HUES48 (cell line): Measurements from ENCODE around the gene HDAC11.
"Not testable (repeated sequence)": the region's sequence is repeated elsewhere in the genome, so short reads cannot be mapped to it uniquely, and the experiment has no call there.

Source experiments
- H3K27ac ChIP-seq: one replicate; pipeline ENCODE4 v1.7.0; 2013; ENCODE audit warnings: low read depth, low read length, inconsistent platforms
- H3K27me3 ChIP-seq: 2 replicates; pipeline ENCODE4 v1.6.1; 2013; ENCODE audit warnings: mild to moderate bottlenecking, low read length; ENCODE audit not compliant: control insufficient read depth, insufficient read depth
- H3K36me3 ChIP-seq: 2 replicates; pipeline ENCODE4 v1.6.1; 2013; ENCODE audit warnings: low read length; ENCODE audit not compliant: control insufficient read depth, insufficient read depth
- H3K4me1 ChIP-seq: 2 replicates; pipeline ENCODE4 v1.6.1; 2013; ENCODE audit warnings: mild to moderate bottlenecking, low read length; ENCODE audit not compliant: control insufficient read depth, insufficient read depth
- H3K4me3 ChIP-seq: 2 replicates; pipeline ENCODE4 v1.5.1; 2013; ENCODE audit warnings: mild to moderate bottlenecking, low read depth, low read length
- H3K9ac ChIP-seq: 2 replicates; pipeline ENCODE4 v1.6.1; 2013; ENCODE audit warnings: mild to moderate bottlenecking, low read depth, low read length, moderate library complexity
- H3K9me3 ChIP-seq: 2 replicates; pipeline ENCODE4 v1.6.1; 2013; ENCODE audit warnings: low read length; ENCODE audit not compliant: control insufficient read depth, insufficient read depth

The HDAC11 gene, protein sequence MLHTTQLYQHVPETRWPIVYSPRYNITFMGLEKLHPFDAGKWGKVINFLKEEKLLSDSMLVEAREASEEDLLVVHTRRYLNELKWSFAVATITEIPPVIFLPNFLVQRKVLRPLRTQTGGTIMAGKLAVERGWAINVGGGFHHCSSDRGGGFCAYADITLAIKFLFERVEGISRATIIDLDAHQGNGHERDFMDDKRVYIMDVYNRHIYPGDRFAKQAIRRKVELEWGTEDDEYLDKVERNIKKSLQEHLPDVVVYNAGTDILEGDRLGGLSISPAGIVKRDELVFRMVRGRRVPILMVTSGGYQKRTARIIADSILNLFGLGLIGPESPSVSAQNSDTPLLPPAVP

GRCh38 chr3:13479582-13480339 lies at the start of gene HDAC11:
Gene HDAC11, plus strand, starts transcription at chr3:13480306. Its CDS starts 42 bp downstream, at chr3:13480348.
- H3K4me3 ChIP-seq: peak within 1 kb of the TSS; percentile 78
- H3K36me3 ChIP-seq: no peaks in the 10 kb centered on the region
- H3K27ac ChIP-seq: peak within 1 kb of the TSS; percentile 93
- peaks cover 14% of the 10 kb centered on the region for H3K27me3 ChIP-seq
- peak within 1 kb of the TSS; percentile 64 for H3K9ac ChIP-seq
- H3K9me3 ChIP-seq: no peaks in the 10 kb centered on the region
- H3K4me1 ChIP-seq: peaks cover 11% of the 10 kb centered on the region; the same call in 1 of the 2 replicates

- not testable (repeated sequence) for H3K4me3 ChIP-seq, H3K4me1 ChIP-seq, H3K9me3 ChIP-seq, H3K27ac ChIP-seq, H3K36me3 ChIP-seq, H3K9ac ChIP-seq, H3K27me3 ChIP-seq
Measured at GRCh38 chr3:13430411-13430875, 49.7 kb upstream of the HDAC11 start.

GRCh38 chr3:13432093-13432492 lies 48.0 kb upstream of the HDAC11 start:
- H3K4me1 ChIP-seq: no peaks in the 10 kb centered on the region

GRCh38 chr3:13433912-13434311 lies 46.2 kb upstream of the HDAC11 start:
- Histone ChIP-seq H3K27me3 (no peaks in the 10 kb centered on the region), H3K36me3 (no peaks in the 10 kb centered on the region), H3K9ac (no peak overlapping the region), H3K4me1 (no peaks in the 10 kb centered on the region), H3K27ac (no peak overlapping the region), H3K4me3 (no peak overlapping the region), H3K9me3 (peaks cover 3% of the 10 kb centered on the region; the same call in 1 of the 2 replicates)

More at GRCh38 chr3:13432093-13432492, 48.0 kb upstream of the HDAC11 start:
- no peaks in the 10 kb centered on the region for H3K36me3 ChIP-seq
- no peak overlapping the region for H3K27ac ChIP-seq
- no peak overlapping the region for H3K9ac ChIP-seq
- no peaks in the 10 kb centered on the region for H3K27me3 ChIP-seq
- peaks cover 3% of the 10 kb centered on the region; the same call in 1 of the 2 replicates for H3K9me3 ChIP-seq
- H3K4me3 ChIP-seq: no peak overlapping the region

- H3K36me3 ChIP-seq, H3K27me3 ChIP-seq, H3K27ac ChIP-seq, H3K4me1 ChIP-seq, H3K9ac ChIP-seq, H3K4me3 ChIP-seq, H3K9me3 ChIP-seq: not testable (repeated sequence)
Measured at GRCh38 chr3:13436213-13436612, 43.9 kb upstream of the HDAC11 start.

- no peaks in the 10 kb centered on the region for H3K9me3 ChIP-seq
- H3K4me1 ChIP-seq: no peaks in the 10 kb centered on the region
- H3K27ac ChIP-seq: no peak overlapping the region
- H3K36me3 ChIP-seq: no peaks in the 10 kb centered on the region
- no peaks in the 10 kb centered on the region for H3K27me3 ChIP-seq
- no peak overlapping the region for H3K4me3 ChIP-seq
- H3K9ac ChIP-seq: no peak overlapping the region
Measured at GRCh38 chr3:13440204-13440817, 39.8 kb upstream of the HDAC11 start.

- H3K9ac ChIP-seq, H3K9me3 ChIP-seq, H3K36me3 ChIP-seq, H3K27ac ChIP-seq, H3K27me3 ChIP-seq, H3K4me1 ChIP-seq, H3K4me3 ChIP-seq: not testable (repeated sequence)
Measured at GRCh38 chr3:13442882-13443281, 37.2 kb upstream of the HDAC11 start.

GRCh38 chr3:13451301-13451673 lies 28.8 kb upstream of the HDAC11 start:
- no peaks in the 10 kb centered on the region for H3K27me3 ChIP-seq
- no peaks in the 10 kb centered on the region; the same call in 1 of the 2 replicates for H3K36me3 ChIP-seq
- H3K9ac ChIP-seq: no peak overlapping the region
- peaks cover 5% of the 10 kb centered on the region; the same call in 1 of the 2 replicates for H3K4me1 ChIP-seq
- H3K4me3 ChIP-seq: peak overlapping the region; percentile 69
- H3K9me3 ChIP-seq: no peaks in the 10 kb centered on the region
- H3K27ac ChIP-seq: peak overlapping the region; percentile 93

DNA sequence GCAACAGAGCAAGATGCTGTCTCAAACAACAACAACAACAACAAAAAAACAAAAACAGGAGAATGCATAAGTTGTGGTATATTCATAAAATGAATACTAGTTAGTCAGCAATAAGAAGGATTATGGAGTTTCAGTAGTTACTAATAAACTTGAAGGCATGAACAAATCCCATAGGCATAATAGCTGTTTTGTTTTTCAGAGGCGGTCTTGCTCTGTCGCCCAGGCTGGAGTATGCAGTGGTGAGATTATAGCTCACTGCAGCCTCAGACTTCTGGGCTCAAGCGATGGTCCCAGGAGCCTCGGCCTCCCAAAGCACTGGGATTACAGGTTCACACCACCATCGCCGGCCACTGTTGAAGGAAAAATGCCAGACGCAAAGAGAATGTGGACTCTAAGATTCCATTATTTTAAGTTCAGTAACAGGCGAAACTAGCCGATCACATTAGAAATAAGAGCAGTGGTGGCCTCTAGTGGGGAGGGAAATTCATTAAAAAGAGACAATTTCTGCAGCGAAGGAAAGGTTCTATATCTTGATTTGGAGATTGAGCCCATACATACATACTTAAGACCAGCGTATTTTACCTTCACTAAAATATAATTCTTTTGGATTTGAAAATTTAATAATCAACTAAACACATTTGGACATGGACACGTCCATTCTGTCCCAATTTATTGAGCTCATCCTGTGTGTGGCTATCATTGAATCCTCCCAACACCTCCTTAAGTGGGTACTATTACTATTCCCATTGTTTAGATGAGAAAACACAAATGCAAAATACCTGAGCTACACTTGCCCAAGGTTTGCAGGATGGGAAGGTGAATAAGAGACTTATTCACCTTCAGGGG lies 27.4 kb upstream of the HDAC11 start:
- no peaks in the 10 kb centered on the region for H3K9me3 ChIP-seq
- H3K36me3 ChIP-seq: no peaks in the 10 kb centered on the region; the same call in 1 of the 2 replicates
- H3K27me3 ChIP-seq: no peaks in the 10 kb centered on the region
- peak overlapping the region; percentile 69; the same call in 1 of the 2 replicates for H3K4me3 ChIP-seq
- peaks cover 5% of the 10 kb centered on the region; the same call in 1 of the 2 replicates for H3K4me1 ChIP-seq
- H3K27ac ChIP-seq: no peak overlapping the region
- H3K9ac ChIP-seq: no peak overlapping the region

- no peak overlapping the region for H3K9ac ChIP-seq
- no peaks in the 10 kb centered on the region for H3K9me3 ChIP-seq
- H3K27me3 ChIP-seq: peaks cover 4% of the 10 kb centered on the region; the same call in 1 of the 2 replicates
- H3K27ac ChIP-seq: no peak overlapping the region
- no peak overlapping the region for H3K4me3 ChIP-seq
- no peaks in the 10 kb centered on the region for H3K36me3 ChIP-seq
- peaks cover 5% of the 10 kb centered on the region; the same call in 1 of the 2 replicates for H3K4me1 ChIP-seq
Measured at GRCh38 chr3:13455644-13456043, 24.5 kb upstream of the HDAC11 start.
